Astrocyte (in vitro differentiated cells and primary cell): Measurements from ENCODE around the gene GDF15. TPM values are rescaled to one million over a fixed set of nuclear protein-coding genes. Genes with fewer than 3 reads are reported as not detected.
A peak's percentile ranks its signal among the peaks of the same experiment; 100 is the strongest.

Experiments used
- DNase-seq: peaks from one replicate; pipeline ENCODE4 v3.0.0-alpha.2; 2010; ENCODE audit warnings: low read depth
- FAIRE-seq: peaks from 2 replicates; lab custom pipeline; 2011; peaks lifted over from hg19 to GRCh38; lab: Jason Lieb, UNC
- H2AFZ ChIP-seq: 2 replicates; pipeline ENCODE4 v1.6.0; 2012; ENCODE audit warnings: low read depth, low read length, inconsistent platforms
- H3K27ac ChIP-seq: 2 replicates; pipeline ENCODE4 v1.5.1; 2011; ENCODE audit warnings: low read depth, low read length, inconsistent platforms
- H3K27me3 ChIP-seq: 2 replicates; pipeline ENCODE4 v1.6.0; 2011; ENCODE audit warnings: low read length, inconsistent platforms; ENCODE audit not compliant: insufficient read depth
- H3K36me3 ChIP-seq: 2 replicates; pipeline ENCODE4 v1.5.1; 2011; ENCODE audit warnings: low read length, inconsistent platforms; ENCODE audit not compliant: insufficient read depth
- H3K4me1 ChIP-seq: 2 replicates; pipeline ENCODE4 v1.5.1; 2011; ENCODE audit warnings: low read length, inconsistent platforms; ENCODE audit not compliant: insufficient read depth
- H3K4me2 ChIP-seq: 2 replicates; pipeline ENCODE4 v1.6.0; 2012; ENCODE audit warnings: low read length, inconsistent platforms
- H3K4me3 ChIP-seq: 2 replicates; pipeline ENCODE4 v1.5.1; 2011; ENCODE audit warnings: low read depth, mild to moderate bottlenecking, low read length, inconsistent platforms; ENCODE audit not compliant: insufficient read depth
- H3K79me2 ChIP-seq: 2 replicates; pipeline ENCODE4 v1.6.0; 2012; ENCODE audit warnings: mild to moderate bottlenecking, low read length, inconsistent platforms; ENCODE audit not compliant: insufficient read depth
- H3K9ac ChIP-seq: 2 replicates; pipeline ENCODE4 v1.6.0; 2012; ENCODE audit warnings: mild to moderate bottlenecking, low read length, inconsistent platforms
- H3K9me3 ChIP-seq: 2 replicates; pipeline ENCODE4 v1.5.1; 2012; ENCODE audit warnings: low read depth, mild to moderate bottlenecking, low read length, inconsistent platforms; ENCODE audit not compliant: insufficient read depth
- H4K20me1 ChIP-seq: 2 replicates; pipeline ENCODE4 v1.6.0; 2012; ENCODE audit warnings: low read length, inconsistent platforms; ENCODE audit not compliant: insufficient read depth
- H3K27ac Mint-ChIP-seq: one replicate; pipeline ENCODE4 v1.8.0; 2021; ENCODE audit warnings: mild to moderate bottlenecking, mixed read lengths; ENCODE audit not compliant: unreplicated experiment
- H3K27me3 Mint-ChIP-seq: one replicate; pipeline ENCODE4 v1.8.0; 2021; ENCODE audit warnings: low read depth, mixed read lengths; ENCODE audit not compliant: unreplicated experiment
- H3K36me3 Mint-ChIP-seq: one replicate; pipeline ENCODE4 v1.8.0; 2021; ENCODE audit warnings: low read depth, mixed read lengths; ENCODE audit not compliant: unreplicated experiment
- H3K4me1 Mint-ChIP-seq: one replicate; pipeline ENCODE4 v1.8.0; 2021; ENCODE audit warnings: low read depth, mixed read lengths; ENCODE audit not compliant: unreplicated experiment
- H3K4me3 Mint-ChIP-seq: one replicate; pipeline ENCODE4 v1.8.0; 2021; ENCODE audit warnings: mild to moderate bottlenecking, moderate library complexity, mixed read lengths; ENCODE audit not compliant: unreplicated experiment
- H3K9me3 Mint-ChIP-seq: one replicate; pipeline ENCODE4 v1.8.0; 2021; ENCODE audit warnings: mild to moderate bottlenecking, mixed read lengths; ENCODE audit not compliant: unreplicated experiment
- CTCF ChIP-seq: IDR thresholded peaks from 2 replicates; pipeline ENCODE4 v1.5.1; 2011; ENCODE audit warnings: low read depth, mild to moderate bottlenecking, inconsistent platforms, low read length, moderate library complexity; ENCODE audit not compliant: insufficient read depth
- EZH2 ChIP-seq: IDR thresholded peaks from 2 replicates; pipeline ENCODE4 v1.6.1; 2012; ENCODE audit warnings: mild to moderate bottlenecking, low read length, inconsistent platforms; ENCODE audit not compliant: insufficient read depth
- total RNA-seq: library from RNA; stranded (reverse); gene quantifications from 2 replicates; pipeline ENCODE4 v1.2.1, GENCODE V29; 2021

GDF15 gene
- total RNA-seq, 1 donor from 2014 or later, result 23.2 TPM

- Histone ChIP-seq H4K20me1 (peaks cover 20% of the 10 kb centered on the region), H3K79me2 (peaks cover 24% of the 10 kb centered on the region), H3K27me3 (no peaks in the 10 kb centered on the region), H3K27ac (peak overlapping the region; percentile 86), H3K4me1 (peaks cover 54% of the 10 kb centered on the region), H3K4me2 (peak overlapping the region; percentile 95), H3K9ac (peak overlapping the region; percentile 79), H3K9me3 (no peaks in the 10 kb centered on the region), H3K4me3 (peak overlapping the region; percentile 43), H3K36me3 (no peaks in the 10 kb centered on the region), H2AFZ (peak overlapping the region; percentile 64)
- peak; percentile 70 for DNase-seq
- no peak for FAIRE-seq
- no peak for TF ChIP-seq CTCF
- no peak for TF ChIP-seq EZH2
- Mint-ChIP-seq H3K27me3 (peaks cover 7% of the 10 kb centered on the region), H3K27ac (peak overlapping the region; percentile 95), H3K36me3 (no peaks in the 10 kb centered on the region), H3K4me1 (peaks cover 10% of the 10 kb centered on the region), H3K4me3 (peak overlapping the region; percentile 78), H3K9me3 (no peaks in the 10 kb centered on the region)
Observed at GRCh38 chr19:18416778-18417249, 30.9 kb downstream of the GDF15 start.

DNA sequence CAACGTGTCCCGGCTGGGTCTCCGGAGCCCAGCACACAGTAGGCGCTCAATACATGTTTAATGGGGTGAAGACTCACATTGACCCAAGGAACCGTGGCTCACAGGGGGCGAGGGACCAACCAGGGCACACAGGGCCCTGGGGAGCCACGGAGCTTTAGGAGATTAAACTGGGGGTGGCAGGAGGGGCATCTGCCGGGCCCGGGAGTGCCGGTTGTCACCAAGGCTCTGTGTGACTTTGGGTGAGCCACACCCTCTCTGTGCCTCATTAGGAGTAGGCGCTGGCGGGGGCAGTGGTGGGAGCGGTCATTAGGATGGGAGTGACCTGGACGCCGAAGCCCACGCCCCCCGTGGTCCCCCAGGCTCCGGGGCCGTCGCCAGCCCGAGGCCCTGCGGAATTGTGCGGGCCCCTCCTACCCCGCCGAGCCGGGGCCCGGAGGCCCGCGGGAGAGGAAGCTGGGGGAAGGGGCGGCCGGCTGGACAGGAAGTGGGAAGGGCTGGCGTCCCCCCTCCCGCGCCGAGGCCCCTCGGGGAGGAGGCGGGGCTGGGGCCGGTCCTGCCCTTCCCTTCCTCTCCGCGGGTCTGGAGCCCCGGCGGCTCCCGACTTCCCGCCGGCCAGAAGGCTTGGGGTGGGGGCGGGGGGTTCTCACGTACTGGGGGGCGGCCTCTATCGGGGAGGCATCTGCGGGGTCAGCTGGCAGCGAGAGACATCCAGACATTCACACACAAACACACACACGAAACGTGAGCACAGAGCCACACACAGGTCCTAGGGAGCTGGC lies 31.5 kb downstream of the GDF15 start:
- Histone ChIP-seq H4K20me1 (peaks cover 26% of the 10 kb centered on the region), H3K27ac (peak overlapping the region; percentile 86), H3K4me3 (peak overlapping the region; percentile 43), H3K27me3 (no peaks in the 10 kb centered on the region), H3K4me2 (peak overlapping the region; percentile 95), H3K9ac (peak overlapping the region; percentile 79), H3K4me1 (peaks cover 54% of the 10 kb centered on the region), H3K36me3 (no peaks in the 10 kb centered on the region), H2AFZ (peak overlapping the region; percentile 64), H3K9me3 (no peaks in the 10 kb centered on the region), H3K79me2 (peaks cover 29% of the 10 kb centered on the region)
- Mint-ChIP-seq H3K27me3 (peaks cover 5% of the 10 kb centered on the region), H3K4me3 (peak overlapping the region; percentile 78), H3K4me1 (peaks cover 10% of the 10 kb centered on the region), H3K9me3 (no peaks in the 10 kb centered on the region), H3K36me3 (no peaks in the 10 kb centered on the region), H3K27ac (peak overlapping the region; percentile 95)
- no peak for FAIRE-seq
- DNase-seq, result peak; percentile 60
- TF ChIP-seq EZH2 (no peak), CTCF (no peak)

DNA sequence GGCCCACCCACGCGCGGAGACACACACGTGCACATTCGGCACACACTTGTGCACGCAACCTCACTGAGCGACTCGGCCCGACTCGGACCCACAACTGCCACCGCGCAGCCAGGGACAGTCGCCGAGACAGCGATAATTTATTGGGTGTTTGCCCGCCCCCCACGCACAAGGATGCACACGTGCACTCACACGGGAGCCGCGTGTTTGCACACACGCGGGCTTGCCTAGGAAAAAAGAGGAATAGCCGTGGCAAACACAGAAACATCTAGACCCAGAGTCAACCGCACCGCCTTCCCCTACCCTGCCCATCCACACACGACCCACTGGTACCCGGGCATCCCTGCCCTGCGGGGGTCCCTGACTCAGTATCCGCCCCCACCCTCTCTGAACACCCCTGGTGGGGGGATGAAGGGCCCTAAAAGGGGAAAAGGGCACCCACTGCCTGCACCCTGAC lies 32.1 kb downstream of the GDF15 start:
- Mint-ChIP-seq H3K36me3 (peaks cover 1% of the 10 kb centered on the region), H3K27me3 (peaks cover under 1% of the 10 kb centered on the region), H3K4me1 (peaks cover 10% of the 10 kb centered on the region), H3K9me3 (no peaks in the 10 kb centered on the region), H3K27ac (peak overlapping the region; percentile 41), H3K4me3 (peak overlapping the region; percentile 69)
- DNase-seq (no peak), FAIRE-seq (no peak)
- Histone ChIP-seq H3K4me2 (peak overlapping the region; percentile 95), H3K4me1 (peaks cover 54% of the 10 kb centered on the region), H3K36me3 (no peaks in the 10 kb centered on the region), H2AFZ (peak overlapping the region; percentile 60), H3K9ac (no peak overlapping the region), H3K27me3 (no peaks in the 10 kb centered on the region), H3K9me3 (no peaks in the 10 kb centered on the region), H3K27ac (peak overlapping the region; percentile 12), H3K4me3 (peak overlapping the region; percentile 33), H4K20me1 (peaks cover 32% of the 10 kb centered on the region), H3K79me2 (peaks cover 35% of the 10 kb centered on the region)
- TF ChIP-seq CTCF, result no peak
- peak; percentile 38 for TF ChIP-seq EZH2
